ENCODE data around the gene GSTA5.

GRCh38 chr6:52877168-52877567 is 36.6 kb upstream of the GSTA5 start:
- TF ChIP-seq RAD21 (IDR thresholded peaks at IDR 0.05) (no peak), CTCF (IDR thresholded peaks at IDR 0.05; ENCODE audit: low read depth, low read length, missing input control) (no peak), EGR1 (IDR thresholded peaks at IDR 0.05; ENCODE audit: low read depth in 2 of 2) (no peak), YY1 (IDR thresholded peaks at IDR 0.05) (no peak)
